BLaER1 (cell line): ENCODE measurements around the gene PDZRN3.

Experiments used
- H3K27ac ChIP-seq: shearing (Covaris generic); formaldehyde crosslinking; 2 replicates; pipeline ENCODE4 v1.8.1; 2022
- H3K27me3 ChIP-seq: shearing (Covaris generic); formaldehyde crosslinking; 2 replicates; pipeline ENCODE4 v1.8.1; 2022
- H3K36me3 ChIP-seq: shearing (Covaris generic); formaldehyde crosslinking; 2 replicates; pipeline ENCODE4 v1.8.1; 2022
- H3K4me1 ChIP-seq: shearing (Covaris generic); formaldehyde crosslinking; 2 replicates; pipeline ENCODE4 v1.8.1; 2022
- H3K4me2 ChIP-seq: shearing (Covaris generic); formaldehyde crosslinking; 2 replicates; pipeline ENCODE4 v1.8.1; 2022
- H3K4me3 ChIP-seq: shearing (Covaris generic); formaldehyde crosslinking; 2 replicates; pipeline ENCODE4 v1.8.1; 2022
- H3K9ac ChIP-seq: shearing (Covaris generic); formaldehyde crosslinking; 2 replicates; pipeline ENCODE4 v1.8.1; 2022
- H3K9me3 ChIP-seq: shearing (Covaris generic); formaldehyde crosslinking; 2 replicates; pipeline ENCODE4 v1.8.1; 2022
- H4K20me1 ChIP-seq: shearing (Covaris generic); formaldehyde crosslinking; 2 replicates; pipeline ENCODE4 v1.8.1; 2022
- Cebpa-rat ChIP-seq: shearing (Covaris generic); IDR thresholded peaks from 2 replicates; pipeline ENCODE4 v1.8.1; 2022

Gene PDZRN3

GRCh38 chr3:73391984-73392383 lies 232.8 kb downstream of the PDZRN3 start:
- no peaks in the 10 kb centered on the region for H4K20me1 ChIP-seq
- no peaks in the 10 kb centered on the region for H3K27me3 ChIP-seq
- TF ChIP-seq Cebpa-rat: no peak

GRCh38 chr3:73389928-73390327 lies 234.8 kb downstream of the PDZRN3 start:
- no peak overlapping the region for H3K4me2 ChIP-seq
- TF ChIP-seq Cebpa-rat: no peak
- no peaks in the 10 kb centered on the region for H3K27me3 ChIP-seq
- H3K36me3 ChIP-seq: no peaks in the 10 kb centered on the region
- H3K27ac ChIP-seq: no peak overlapping the region
- H3K9me3 ChIP-seq: no peaks in the 10 kb centered on the region
- no peaks in the 10 kb centered on the region for H3K4me1 ChIP-seq
- no peak overlapping the region for H3K9ac ChIP-seq
- no peak overlapping the region for H3K4me3 ChIP-seq
- no peaks in the 10 kb centered on the region for H4K20me1 ChIP-seq

More at GRCh38 chr3:73391984-73392383, 232.8 kb downstream of the PDZRN3 start:
- H3K9ac ChIP-seq: no peak overlapping the region
- H3K9me3 ChIP-seq: no peaks in the 10 kb centered on the region
- no peak overlapping the region for H3K27ac ChIP-seq
- H3K4me3 ChIP-seq: no peak overlapping the region
- no peaks in the 10 kb centered on the region for H3K4me1 ChIP-seq
- H3K36me3 ChIP-seq: no peaks in the 10 kb centered on the region
- no peak overlapping the region for H3K4me2 ChIP-seq

DNA sequence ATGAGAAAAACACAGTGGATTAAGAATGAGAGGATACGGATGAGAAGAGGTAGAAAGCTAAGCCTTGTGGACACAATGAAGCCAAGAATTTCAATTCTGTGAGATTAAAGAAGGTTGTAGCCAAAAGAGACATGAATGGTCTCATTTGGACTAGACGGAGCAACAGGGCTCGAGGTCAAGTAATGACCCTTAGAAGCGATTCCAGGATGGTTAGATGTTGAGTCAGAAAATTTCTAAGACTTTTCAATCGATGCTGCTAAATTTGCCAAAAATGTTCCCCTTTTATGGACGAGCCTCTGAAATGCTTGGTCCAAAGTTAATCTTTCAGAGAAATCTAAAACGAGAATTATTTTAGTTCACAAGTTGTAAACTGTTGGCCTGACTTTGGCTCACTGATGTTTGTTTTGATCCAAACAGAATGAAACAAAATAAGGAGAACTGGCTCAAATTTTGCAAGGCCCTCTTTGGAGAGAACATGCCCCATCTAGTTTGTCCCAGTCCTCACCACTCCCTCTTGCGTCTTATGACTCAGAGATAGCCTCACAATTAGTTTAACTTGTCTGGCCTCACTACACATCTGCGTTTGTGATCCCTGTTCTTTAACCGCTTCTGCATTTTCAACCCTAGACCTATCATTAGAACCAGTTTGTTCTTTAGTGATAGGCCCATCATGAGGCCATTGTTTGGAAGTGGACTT lies 235.5 kb downstream of the PDZRN3 start:
- H3K27ac ChIP-seq: no peak overlapping the region
- H3K27me3 ChIP-seq: no peaks in the 10 kb centered on the region
- no peak for TF ChIP-seq Cebpa-rat

DNA sequence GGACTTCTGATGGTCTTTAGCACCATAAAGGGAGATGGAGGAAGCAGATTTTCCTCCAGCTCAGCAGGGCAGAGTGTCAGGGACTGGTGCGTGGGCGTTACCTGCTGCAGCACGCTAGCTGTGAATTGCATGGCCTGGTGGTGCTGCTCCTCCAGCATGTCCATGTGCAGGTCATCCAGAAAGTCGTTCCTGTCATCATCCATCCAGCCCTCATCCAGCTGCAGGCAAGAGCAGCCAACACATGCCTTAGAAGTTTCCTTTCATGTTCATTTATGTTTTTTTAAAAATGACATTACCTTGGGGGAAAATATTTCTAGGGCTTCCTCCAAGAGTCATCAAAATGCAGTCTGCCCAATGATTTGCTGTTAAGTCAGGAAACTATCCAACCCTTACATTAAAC lies 239.2 kb downstream of the PDZRN3 start:
- H3K9me3 ChIP-seq: peaks cover 13% of the 10 kb centered on the region
- H3K4me3 ChIP-seq: no peak overlapping the region
- no peaks in the 10 kb centered on the region for H3K4me1 ChIP-seq
- no peak overlapping the region for H3K9ac ChIP-seq
- no peaks in the 10 kb centered on the region for H4K20me1 ChIP-seq
- no peak overlapping the region for H3K27ac ChIP-seq
- H3K36me3 ChIP-seq: no peaks in the 10 kb centered on the region
- TF ChIP-seq Cebpa-rat: no peak
- no peaks in the 10 kb centered on the region for H3K27me3 ChIP-seq
- no peak overlapping the region for H3K4me2 ChIP-seq

More for the DNA sequence above, 235.5 kb downstream of the PDZRN3 start:
- no peaks in the 10 kb centered on the region for H3K4me1 ChIP-seq
- H3K4me2 ChIP-seq: no peak overlapping the region
- H4K20me1 ChIP-seq: no peaks in the 10 kb centered on the region
- H3K9ac ChIP-seq: no peak overlapping the region
- H3K36me3 ChIP-seq: no peaks in the 10 kb centered on the region
- peaks cover 6% of the 10 kb centered on the region for H3K9me3 ChIP-seq
- H3K4me3 ChIP-seq: no peak overlapping the region

DNA sequence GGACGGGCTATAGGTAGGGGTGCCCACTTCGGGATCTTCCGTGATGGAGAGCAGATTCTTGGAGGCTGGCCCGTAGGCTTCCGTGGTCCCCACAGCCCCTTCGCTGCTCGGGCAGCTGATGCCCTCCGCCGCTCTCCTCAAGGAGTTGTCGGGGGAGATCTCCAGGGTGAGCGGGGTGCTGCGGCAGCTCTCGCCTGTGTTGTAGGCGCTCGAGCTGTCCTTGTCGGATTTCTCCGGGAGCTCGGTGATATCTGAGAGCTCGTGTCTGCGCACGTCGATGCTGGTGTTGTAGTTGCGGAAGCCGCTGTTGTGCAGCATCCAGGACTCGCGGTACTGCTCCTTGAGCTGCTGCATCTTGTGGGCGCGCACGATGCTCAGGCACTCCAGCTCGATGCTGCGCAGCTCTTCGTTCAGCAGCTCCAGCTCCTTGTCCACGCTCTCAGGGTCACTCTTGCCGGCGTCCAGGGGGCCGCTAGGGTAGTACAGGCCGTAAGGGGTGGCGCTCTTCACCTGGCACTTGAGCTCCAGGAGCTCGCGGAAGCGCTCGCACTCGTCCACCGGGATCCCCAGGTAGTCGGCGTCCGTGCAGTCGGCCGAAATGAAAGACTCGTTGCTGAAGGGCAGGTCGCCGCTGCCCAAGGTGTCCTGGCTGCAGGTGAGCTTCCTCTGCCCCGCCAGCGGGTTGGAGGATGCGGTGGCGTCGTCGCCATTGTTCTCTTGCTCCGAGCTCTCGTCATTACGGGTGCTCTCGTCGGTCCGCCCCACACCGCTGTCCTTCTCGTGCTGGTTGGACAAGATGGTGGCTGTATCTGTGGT lies 240.4 kb downstream of the PDZRN3 start:
- Histone ChIP-seq H3K4me1 (no peaks in the 10 kb centered on the region), H3K36me3 (no peaks in the 10 kb centered on the region), H4K20me1 (no peaks in the 10 kb centered on the region), H3K4me2 (no peak overlapping the region), H3K9ac (no peak overlapping the region), H3K9me3 (peaks cover 13% of the 10 kb centered on the region), H3K4me3 (no peak overlapping the region), H3K27ac (no peak overlapping the region), H3K27me3 (no peaks in the 10 kb centered on the region)
- TF ChIP-seq Cebpa-rat: no peak

DNA sequence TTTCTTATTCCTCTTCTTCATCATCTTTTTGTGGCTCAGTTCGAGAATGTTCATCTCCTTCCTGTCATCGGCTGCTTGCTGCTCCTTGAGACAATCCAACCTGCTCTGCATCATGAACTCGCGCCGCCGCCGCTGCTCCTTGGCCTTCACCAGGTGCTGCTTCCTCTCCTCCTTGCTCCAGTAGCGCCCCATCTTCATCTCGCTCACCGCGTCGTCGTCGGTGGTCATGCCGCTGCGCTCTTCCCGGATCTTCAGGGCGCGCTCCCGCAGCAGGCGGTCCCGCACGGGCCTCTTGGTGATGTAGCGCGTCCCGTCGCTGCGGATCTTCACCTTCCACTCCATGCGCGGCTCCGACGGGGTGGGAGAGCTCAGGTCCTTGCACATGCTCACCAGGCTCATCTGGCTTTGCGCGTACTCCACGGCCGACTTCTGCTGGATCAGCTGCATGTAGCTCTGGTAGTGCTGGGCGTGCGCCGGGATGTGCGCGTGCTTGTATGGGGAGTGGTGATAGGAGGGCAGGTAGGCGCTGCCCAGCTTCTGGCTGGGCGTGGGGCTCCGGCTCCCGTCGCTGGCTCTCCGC lies 241.2 kb downstream of the PDZRN3 start:
- TF ChIP-seq Cebpa-rat: no peak
- Histone ChIP-seq H3K36me3 (no peaks in the 10 kb centered on the region), H3K4me3 (no peak overlapping the region), H4K20me1 (no peaks in the 10 kb centered on the region), H3K4me1 (peaks cover 7% of the 10 kb centered on the region), H3K9ac (no peak overlapping the region), H3K27ac (no peak overlapping the region), H3K27me3 (no peaks in the 10 kb centered on the region), H3K9me3 (peaks cover 13% of the 10 kb centered on the region), H3K4me2 (no peak overlapping the region)

DNA sequence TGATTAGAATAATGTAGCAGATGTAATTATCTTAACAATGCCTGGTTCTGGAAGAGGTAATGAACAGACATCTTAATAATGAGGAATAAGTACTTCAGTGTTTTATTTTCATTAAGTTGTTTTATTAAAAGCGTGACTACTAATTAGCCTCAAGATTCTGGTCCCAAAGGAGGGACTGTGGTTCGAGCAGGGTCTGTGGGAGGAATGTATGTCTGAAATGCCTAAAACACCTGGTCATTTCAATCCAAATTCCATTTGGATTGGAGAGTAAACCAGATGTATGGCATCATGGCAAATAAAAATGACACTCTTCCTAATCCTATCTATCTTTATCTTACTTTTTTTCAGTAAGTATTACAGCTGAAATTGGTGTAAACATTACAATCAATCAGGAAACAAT lies 243.2 kb downstream of the PDZRN3 start:
- H3K4me2 ChIP-seq: no peak overlapping the region
- H3K9me3 ChIP-seq: peaks cover 13% of the 10 kb centered on the region
- H3K27ac ChIP-seq: no peak overlapping the region
- H3K36me3 ChIP-seq: no peaks in the 10 kb centered on the region
- no peaks in the 10 kb centered on the region for H3K27me3 ChIP-seq
- no peak overlapping the region for H3K9ac ChIP-seq
- TF ChIP-seq Cebpa-rat: no peak
- H4K20me1 ChIP-seq: no peaks in the 10 kb centered on the region
- peaks cover 23% of the 10 kb centered on the region for H3K4me1 ChIP-seq
- no peak overlapping the region for H3K4me3 ChIP-seq

DNA sequence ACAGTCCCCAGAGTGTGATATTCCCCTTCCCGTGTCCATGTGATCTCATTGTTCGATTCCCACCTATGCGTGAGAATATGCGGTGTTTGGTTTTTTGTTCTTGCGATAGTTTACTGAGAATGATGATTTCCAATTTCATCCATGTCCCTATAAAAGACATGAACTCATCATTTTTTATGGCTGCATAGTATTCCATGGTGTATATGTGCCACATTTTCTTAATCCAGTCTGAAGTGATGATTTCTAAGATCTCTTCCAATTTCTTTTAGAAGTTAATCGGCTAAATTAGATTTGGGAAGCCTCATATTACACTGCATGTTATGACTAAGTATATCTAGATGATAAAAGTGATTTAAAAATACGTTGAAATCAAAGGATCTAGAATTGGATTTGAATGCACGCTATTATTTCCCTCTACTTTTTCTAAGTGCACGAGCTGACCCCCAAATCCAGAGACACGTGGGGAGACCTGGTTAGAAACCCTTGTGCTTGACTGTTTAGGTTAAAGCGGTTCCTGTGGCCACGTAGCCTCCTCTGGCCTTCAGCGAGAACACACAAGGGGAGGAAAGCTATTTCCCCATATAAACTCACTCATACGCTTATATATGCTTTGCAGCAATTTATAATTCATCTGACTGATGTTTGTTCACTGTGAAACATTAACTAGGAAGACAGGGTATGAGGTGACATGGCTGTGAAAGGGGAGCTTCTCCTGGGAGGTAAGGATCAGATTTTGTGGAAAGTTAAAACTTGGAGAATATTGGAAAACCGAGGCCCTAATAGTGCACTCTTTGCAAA lies 243.8 kb downstream of the PDZRN3 start:
- Histone ChIP-seq H4K20me1 (no peaks in the 10 kb centered on the region), H3K9ac (no peak overlapping the region), H3K4me1 (peaks cover 23% of the 10 kb centered on the region), H3K4me2 (no peak overlapping the region), H3K36me3 (no peaks in the 10 kb centered on the region), H3K4me3 (no peak overlapping the region), H3K27me3 (no peaks in the 10 kb centered on the region), H3K27ac (no peak overlapping the region), H3K9me3 (peaks cover 13% of the 10 kb centered on the region)
- TF ChIP-seq Cebpa-rat: no peak

GRCh38 chr3:73379465-73379864 lies 245.3 kb downstream of the PDZRN3 start:
- Histone ChIP-seq H3K27me3 (no peaks in the 10 kb centered on the region), H3K27ac (no peak overlapping the region), H4K20me1 (no peaks in the 10 kb centered on the region), H3K36me3 (no peaks in the 10 kb centered on the region), H3K4me2 (no peak overlapping the region), H3K9ac (no peak overlapping the region), H3K4me3 (no peak overlapping the region), H3K4me1 (peaks cover 23% of the 10 kb centered on the region), H3K9me3 (peaks cover 12% of the 10 kb centered on the region)
- no peak for TF ChIP-seq Cebpa-rat
